Epithelial cell of prostate (primary cell): Measurements from ENCODE around the gene DBP.

Experiments
- DNase-seq: peaks from one replicate; pipeline ENCODE4 v3.0.0-alpha.2; 2011; ENCODE audit warnings: low read depth, low spot score
- H3K27ac ChIP-seq: fragments of 450-650 bp; 2 replicates; pipeline ENCODE4 v1.5.1; 2017; ENCODE audit warnings: mild to moderate bottlenecking

The DBP gene

GRCh38 chr19:48595171-48595570 lies 42.0 kb downstream of the DBP start:
- H3K27ac ChIP-seq = no peak overlapping the region
- DNase-seq = no peak

- no peak for DNase-seq
- no peak overlapping the region for H3K27ac ChIP-seq
These were observed 46.2 kb downstream of the DBP start for GRCh38 chr19:48591021-48591420.

GRCh38 chr19:48588670-48589401 lies 48.3 kb downstream of the DBP start:
- DNase-seq = peak; percentile 97
- H3K27ac ChIP-seq = peak overlapping the region; percentile 56

- no peak overlapping the region for H3K27ac ChIP-seq
- no peak for DNase-seq
These were observed 49.8 kb downstream of the DBP start for GRCh38 chr19:48587387-48587786.

- DNase-seq = no peak
- no peak overlapping the region for H3K27ac ChIP-seq
These were observed 55.0 kb downstream of the DBP start for GRCh38 chr19:48582168-48582567.
